NCI-H128 (cell line): ENCODE data around the gene PLA2G10.
"Not testable (repeated sequence)": the region's sequence is repeated elsewhere in the genome, so short reads cannot be mapped to it uniquely, and the experiment has no call there.

Source experiments
- DNase-seq: peaks from one replicate; lab custom pipeline; 2025; ENCODE audit not compliant: unreplicated experiment; lab: John Stamatoyannopoulos, UW

Gene PLA2G10

DNA sequence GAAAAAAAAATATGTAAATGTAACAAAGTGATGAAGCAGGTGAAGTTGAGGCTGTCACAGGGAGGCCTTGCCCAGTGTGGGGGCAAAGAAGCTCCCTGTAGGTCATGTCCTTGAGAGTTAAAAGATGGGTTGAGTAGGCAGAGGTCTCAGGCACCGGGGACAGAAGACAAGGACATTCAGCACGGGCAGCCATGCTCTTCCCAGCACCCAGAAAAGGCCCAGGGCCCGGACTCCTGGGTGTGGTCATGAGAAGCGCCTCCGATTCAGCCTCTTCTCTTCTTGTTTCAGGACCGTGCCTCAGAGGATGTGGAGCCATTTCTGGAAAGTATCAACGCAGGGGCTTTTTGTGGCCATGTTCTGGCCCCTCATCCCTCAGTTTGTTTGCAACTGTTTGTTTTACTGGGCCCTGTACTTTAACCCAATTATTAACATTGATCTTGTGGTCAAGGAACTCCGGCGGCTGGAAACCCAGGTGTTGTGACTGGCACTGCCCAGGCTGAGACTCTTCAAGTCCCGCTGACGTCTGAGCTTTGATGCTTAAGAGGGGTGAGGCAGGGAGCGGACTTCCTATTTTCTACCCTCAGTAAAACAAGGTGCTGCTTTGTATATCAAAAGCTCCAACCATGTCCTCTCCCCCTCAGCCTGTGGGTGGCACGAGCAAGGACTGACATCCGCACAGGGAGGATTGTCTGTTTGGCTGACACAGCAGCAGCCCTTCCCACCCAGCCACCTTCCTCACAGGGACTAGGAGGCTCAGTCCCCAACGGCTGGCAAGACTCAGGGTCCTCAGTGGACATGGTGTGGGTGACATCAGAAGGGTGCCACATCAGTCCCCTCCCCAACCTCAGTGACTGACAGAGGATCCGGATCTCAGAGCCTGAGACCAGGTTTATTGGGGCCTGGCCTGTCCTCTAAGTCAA is 26.5 kb downstream of the PLA2G10 start:
- no peak for DNase-seq

DNA sequence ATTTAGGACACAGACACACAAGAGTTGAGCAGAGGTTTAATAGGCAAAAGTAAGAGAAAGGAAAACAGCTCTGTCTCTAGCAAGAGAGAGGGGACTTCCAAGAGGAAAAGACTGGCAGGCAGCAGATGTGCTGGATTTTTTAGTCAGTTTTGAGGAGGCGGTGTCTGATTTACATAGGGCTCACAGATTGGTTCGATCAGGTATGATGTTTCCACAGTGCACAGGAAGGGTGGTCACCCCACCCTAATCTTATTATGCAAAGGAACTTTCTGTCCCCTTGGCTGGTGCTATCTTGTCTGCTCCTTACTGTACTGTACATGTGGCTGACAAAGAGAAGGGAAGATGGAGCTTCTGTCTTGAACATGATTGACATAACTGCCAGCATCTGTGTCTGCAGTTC is 36.0 kb downstream of the PLA2G10 start:
- DNase-seq = no peak

DNA sequence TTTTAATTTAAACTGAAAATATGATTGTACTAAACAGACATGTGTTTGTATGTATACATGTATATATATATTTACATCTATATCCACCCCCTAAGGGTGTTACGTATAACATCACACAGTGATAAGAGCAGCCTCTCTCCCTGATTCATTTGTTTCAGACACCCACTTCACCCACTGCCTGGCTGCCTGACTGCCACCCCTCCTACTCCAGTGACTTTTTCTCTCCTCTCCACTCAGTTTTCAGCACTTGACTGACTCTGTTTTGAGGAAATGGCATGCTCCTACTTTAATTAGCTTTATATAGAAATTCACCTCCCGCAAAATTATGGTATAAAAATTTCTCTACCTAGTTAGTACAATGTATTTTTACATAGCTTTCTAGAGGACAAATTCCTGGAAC is 41.4 kb downstream of the PLA2G10 start:
- DNase-seq = no peak

DNA sequence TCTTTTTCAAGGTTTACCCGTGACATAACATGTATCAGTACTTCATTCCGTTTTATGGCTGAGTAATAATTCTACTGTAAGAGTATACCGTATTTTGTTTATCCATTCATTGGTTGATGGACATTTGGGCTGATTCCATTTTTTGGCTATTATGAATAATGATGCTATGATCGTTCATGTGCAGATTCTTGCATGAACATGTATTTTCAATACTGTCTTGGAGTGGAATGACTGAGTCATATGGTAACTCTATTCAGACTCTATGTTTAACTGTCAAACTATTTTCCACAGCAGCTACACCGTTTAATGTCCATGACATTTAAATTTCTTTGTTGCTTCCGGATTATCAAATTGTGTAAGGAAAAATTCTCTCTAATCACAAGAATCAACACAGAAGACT is 43.5 kb downstream of the PLA2G10 start:
- no peak for DNase-seq

DNA sequence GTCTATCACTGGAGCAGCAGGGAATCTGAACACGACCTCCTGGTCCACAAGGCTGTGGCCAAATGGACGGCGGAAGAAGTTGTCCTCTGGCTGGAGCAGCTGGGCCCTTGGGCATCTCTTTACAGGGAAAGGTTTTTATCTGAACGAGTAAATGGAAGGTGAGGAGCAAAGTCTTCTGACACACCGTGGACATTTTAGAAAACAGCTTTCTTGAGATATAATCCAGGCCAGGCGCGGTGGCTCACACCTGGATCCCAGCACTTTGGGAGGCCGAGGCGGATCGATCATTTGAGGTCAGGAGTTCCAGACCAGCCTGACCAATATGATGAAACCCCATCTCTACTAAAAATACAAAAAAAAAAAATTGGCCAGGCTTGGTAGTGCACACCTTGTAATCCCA is 44.3 kb downstream of the PLA2G10 start:
- no peak for DNase-seq

DNA sequence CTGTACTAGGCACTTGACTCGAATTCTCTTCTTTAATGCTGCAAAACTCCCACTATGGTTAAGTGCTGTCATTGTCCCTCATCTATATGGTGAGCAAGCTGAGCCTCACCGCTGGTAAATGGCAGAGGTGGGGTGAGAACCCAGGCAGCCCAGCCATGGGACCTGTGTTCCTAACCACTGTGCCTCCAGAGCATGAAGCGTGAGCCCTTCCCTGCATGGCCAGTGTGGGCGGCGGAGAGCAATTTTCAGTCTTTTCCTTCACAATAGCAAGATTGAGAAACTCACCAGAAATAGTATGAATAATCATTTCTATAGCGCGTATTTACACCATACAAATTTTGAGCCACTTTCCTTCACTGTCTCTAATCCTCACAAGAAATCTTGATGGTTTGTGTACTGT is 52.2 kb downstream of the PLA2G10 start:
- no peak for DNase-seq

DNA sequence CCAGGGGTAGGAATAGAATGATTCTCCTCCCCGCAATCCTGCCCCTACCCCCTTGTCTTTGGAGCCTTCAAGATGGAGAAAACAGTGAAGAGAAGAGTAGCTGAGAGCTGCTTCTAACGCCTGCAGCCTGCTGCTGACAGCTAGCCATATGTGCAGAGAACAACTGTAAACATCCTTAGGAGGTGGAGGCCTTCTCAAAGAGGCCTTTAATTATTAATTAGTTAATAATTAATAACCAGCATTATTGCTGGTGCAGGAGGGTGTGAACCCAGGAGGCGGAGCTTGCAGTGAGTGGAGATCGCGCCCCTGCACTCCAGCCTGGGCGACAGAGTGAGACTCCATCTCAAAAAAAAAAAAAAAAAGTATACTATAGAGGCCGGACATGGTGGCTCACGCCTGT is 52.9 kb downstream of the PLA2G10 start:
- DNase-seq = no peak

DNA sequence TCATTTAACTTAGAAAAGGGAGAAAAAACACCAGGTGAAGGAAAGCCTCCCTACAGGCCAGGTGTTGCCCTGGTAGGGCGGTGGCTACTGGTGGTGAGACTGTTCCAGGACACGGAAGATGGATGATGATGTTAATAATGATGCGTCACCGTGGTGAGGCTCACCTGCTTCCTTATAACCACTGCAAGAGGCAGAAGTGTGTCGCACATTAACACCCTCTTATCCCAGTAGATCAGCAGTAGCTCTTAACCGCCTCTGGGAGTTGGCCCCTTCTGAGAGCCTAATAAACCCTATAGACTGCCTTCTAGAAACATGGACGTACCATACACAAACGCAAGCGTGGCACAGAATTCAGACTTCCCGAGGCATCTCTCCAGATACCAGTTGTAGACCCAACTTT is 53.6 kb downstream of the PLA2G10 start:
- DNase-seq = no peak

DNA sequence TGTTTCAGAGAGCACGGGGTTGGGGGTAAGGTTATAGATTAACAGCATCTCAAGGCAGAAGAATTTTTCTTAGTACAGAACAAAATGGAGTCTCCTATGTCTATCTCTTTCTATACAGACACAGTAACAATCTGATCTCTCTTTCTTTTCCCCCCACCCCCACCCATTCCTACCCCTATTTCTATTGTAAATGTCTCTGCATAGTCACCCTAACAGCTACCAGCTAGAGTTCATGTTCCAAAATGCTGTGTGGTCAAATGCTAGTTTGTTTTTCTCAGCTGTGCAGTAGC is 57.2 kb downstream of the PLA2G10 start:
- DNase-seq = not testable (repeated sequence)

DNA sequence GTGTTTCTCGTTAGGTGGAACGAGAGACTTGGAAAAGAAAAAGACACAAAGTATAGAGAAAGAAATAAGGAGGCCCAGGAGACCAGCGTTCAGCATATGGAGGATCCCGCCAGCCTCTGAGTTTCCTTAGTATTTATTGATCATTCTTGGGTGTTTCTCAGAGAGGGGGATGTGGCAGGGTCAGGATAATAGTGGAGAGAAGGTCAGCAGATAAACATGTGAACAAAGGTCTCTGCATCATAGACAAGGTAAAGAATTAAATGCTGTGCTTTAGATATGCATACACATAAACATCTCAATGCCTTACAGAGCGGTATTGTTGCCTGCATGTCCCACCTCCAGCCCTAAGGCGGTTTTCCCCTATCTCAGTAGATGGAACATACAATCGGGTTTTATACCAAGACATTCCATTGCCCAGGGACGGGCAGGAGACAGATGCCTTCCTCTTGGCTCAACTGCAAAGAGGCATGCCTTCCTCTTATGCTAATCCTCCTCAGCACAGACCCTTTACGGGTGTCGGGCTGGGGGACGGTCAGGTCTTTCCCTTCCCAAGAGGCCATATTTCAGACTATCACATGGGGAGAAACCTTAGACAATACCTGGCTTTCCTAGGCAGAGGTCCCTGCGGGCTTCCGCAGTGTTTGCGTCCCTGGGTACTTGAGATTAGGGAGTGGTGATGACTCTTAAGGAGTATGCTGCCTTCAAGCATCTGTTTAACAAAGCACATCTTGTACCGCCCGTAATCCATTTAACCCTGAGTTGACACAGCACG is 57.7 kb downstream of the PLA2G10 start:
- DNase-seq = not testable (repeated sequence)

DNA sequence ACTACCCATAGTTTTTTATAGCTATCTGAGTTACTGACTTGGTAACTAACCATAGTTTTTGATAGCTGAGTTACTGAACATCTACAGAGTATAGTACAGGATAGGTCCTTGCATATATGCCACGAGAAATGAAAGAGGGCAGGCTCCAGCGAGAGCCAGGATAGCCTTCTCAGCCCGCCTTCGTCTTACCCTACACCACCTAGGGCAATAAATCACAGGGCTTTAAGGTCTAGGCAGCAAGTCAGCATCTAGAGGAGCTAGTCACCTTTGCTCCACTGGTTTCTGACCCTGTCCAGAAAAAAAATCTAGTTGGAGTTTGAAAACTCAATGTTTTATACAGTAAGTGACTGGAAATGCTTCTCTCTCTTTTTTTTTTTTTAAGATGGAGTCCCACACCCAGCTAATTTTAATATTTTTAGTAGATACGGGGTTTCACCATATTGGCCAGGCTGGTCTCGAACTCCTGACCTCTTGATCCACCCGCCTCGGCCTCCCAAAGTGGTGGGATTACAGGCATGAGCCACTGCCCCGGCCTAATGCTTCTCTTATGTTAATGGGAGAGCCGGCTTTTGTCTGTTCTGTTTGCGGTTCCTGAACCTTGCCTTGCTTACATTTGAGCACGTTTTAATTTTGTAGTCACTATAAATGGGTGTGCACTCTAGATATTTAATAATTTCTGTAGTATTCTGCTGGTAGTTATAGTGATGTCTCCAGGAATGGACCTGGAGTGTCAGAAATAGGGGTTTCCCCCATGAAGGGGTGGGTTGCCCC is 58.5 kb downstream of the PLA2G10 start:
- DNase-seq = no peak

DNA sequence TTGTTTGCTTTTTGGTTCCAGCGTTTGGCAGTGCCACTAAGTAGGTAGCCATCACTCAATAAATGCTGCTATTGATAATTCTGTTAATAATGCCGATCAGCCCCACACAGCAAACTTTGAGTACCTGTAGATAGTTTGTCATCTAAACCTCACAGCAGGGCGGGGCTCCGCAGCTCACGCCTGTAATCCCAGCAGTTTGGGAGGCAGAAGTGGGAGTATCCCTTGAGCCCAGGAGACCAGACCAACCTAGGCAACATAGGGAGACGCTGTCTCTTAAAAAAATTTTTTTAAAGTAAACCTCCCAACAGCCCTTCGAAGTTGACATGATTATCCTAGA is 59.8 kb downstream of the PLA2G10 start:
- DNase-seq = no peak

DNA sequence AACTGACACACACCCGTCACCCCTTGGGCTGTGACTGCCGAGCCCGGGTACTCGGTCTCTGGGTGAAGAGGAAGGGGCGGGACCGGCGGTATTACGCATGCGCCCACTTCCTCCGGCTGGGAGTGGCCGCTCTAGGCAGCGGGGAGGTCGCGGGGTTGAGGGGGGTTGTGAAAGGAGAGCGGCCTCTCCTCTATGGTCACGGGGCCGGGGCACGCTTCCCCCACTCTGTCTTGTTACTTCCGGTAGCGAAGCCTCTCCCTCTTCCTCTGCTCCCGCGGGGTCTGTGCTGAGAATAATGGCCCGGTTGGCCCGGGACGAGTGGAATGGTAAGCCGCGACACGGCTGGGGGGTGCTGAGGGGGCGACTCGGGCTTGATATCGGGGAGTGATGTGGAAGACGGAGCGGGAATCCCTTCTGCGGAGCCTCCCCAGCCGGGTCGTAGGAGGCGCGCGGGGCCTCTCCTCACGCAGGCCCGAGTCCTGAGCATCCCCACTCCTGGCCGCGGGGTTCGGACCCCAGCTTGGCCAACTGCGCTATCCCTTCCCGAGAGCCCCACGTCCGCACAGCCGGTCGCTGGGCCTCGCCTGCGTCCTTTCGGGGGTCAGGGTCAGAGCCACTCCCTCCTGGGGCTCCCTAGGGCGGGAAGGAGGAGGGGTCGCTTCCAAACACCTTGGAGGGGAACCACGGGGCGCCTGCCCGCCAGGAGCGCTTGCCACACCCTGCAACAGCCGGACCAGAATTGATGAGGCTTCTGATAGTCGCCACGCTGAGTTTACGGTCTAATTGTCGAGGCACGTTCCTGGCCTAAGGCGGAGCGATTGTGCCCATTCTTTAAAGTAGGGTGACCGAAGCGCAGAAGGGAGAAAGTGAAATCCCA is 61.2 kb downstream of the PLA2G10 start, which contains the start of gene BFAR:
BFAR (plus strand) TSS at position 259 of the 877 bp plus-strand sequence. CDS start 11,396 bp downstream, outside the sequence.
- peak; percentile 85 for DNase-seq

DNA sequence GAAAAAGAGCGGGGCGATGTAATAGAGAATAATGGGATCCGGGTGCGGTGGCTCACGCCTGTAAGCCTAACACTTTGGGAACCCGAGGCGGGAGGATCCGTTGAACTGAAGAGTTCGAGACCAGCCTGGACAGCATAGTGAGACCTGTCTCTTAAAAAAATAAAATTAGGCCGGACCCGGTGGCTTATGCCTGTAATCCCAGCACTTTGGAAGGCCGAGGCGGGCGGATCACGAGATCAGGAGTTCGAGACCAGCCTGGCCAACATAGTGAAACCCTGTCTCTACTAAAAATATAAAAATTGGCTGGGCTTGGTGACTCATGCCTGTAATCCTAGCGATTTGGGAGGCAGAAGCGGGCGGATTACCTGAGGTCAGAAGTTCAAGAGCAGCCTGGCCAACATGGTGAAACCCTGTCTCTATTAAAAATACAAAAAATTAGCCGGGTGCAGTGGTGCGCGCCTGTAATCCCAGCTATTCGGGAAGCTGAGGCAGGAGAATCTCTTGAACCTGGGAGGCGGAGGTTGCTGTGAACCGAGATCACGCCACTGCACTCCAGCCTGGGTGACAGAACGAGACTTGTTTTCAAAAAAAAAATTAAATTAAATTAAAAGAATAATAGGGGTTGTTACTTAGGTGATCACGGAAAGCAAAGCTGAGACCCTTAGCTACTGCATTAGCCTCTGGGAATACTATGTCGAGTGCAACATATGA is 63.3 kb downstream of the PLA2G10 start:
- not testable (repeated sequence) for DNase-seq

DNA sequence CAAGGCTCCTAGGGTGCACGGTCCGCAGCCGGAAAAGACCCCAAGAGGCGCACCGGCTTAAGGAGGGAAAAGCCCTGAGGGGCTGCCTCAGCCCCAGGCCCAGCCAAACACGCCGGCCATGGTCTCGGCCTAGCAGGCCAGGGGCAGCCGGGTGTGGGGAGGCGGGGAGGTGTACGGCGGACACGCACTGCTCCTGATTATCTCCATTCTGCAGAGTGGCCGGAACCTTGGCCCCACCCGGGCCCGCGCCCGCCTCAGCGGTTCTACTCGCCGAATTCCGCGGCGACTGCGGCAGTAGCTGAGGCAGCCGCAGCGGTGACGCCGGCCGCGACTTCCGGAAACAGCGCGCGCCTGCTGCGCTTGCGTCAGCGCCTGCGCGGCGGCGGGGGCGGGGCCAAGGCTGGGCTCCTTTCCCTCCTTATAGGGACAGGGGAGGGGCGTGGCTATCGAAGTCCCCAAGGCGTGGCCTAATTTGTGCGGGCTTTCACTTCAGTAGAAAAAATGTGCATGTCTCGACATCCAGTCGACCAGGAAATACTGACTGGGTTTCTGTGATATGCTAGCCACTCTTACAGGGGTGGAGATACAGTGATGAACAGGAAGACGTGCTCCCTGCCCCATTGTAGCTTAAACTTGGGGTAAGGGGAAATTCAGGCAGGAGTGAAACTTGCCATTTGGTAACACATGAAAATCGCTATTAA is 64.0 kb downstream of the PLA2G10 start, which contains the start of gene PARN:
PARN (minus strand) TSS at position 342 of the 701 bp plus-strand sequence; CDS start at position 207, 135 bp downstream.
- peak; percentile 83 for DNase-seq

DNA sequence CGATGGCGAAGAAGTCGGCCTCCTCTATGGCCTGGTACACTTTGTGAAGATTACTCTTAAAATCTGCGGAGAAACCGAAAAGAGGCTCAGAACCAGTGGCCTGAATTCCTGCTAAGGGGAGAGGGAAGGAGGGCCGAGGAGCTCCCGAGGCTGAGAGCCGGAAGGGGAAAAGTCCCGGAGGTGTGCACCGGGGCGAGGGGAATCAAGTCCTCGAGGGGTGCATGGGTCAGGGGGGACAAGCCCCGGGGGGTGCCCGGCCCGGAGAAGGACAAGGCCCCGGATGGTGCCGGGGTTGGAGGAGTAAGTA is 64.5 kb downstream of the PLA2G10 start:
- no peak for DNase-seq

DNA sequence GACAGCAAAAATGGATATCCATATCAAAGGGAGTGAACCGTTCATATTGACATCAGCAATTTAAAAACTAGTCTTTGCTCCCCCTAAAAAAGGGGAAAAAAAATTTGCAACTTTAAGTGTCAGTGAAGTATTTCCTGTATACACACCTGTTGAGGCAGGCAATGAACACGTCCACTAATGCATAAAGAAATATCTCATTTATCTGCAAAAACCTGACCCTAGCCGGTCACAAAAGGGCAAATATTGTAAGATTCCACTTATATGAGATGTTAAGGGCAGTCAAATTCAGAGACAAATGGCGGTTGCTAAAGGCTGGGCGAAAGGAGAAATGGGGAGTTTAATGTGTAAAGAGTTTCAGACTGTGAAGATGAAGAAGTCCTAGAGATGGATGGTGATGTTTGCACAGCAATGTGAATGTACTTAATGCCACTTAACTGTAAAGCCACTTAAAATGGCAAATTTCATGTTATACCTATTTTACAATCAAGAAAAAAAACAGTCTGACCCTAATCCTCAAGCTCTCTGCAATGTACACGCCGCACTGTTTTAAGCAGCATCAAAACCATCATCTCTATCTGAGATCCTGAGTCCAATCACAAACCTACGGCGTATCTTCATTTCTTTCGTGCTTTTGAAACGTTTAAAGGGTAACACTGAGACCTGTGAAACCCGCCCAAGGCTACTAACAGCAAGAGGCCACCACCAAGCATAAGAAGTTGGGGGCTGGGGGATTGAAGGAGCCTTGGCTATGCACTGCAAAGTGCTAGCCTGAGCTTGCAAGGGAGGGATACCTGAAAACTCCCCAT is 65.1 kb downstream of the PLA2G10 start:
- DNase-seq = no peak

DNA sequence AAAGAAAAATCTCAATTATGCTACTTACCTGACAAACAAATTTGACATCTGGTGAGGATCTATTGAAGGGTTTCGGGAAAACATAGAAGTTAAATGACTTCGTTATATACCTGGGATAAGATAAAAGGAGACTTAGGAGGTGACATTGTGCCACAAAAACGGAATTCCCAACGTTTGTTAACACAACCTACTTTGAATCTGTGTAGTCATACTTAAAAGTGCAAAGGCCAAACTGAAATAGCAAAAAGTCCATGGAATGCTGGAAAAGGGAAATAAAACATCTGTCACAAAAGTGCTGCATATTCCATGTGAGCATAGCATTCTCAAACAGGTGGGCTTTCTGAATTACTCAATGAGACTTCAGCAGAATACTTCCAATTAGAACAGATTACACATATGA is 67.0 kb downstream of the PLA2G10 start:
- DNase-seq = no peak
